ENCODE measurements around the gene NIPAL1.
"Not testable (repeated sequence)": the region's sequence is repeated elsewhere in the genome, so short reads cannot be mapped to it uniquely, and the experiment has no call there.

Gene NIPAL1

GRCh38 chr4:47974566-47974965 is 42.0 kb upstream of the NIPAL1 start:
- H4K8ac ChIP-seq (ENCODE audit: low read depth, low read length): no peak overlapping the region
- no peak overlapping the region for H2BK12ac ChIP-seq (ENCODE audit: low read length)
- no peak overlapping the region for H4K12ac ChIP-seq (ENCODE audit: low read depth, low read length)
- no peak overlapping the region for H3K4ac ChIP-seq (ENCODE audit: low read depth, low read length)
- H2BK5ac ChIP-seq (ENCODE audit: low read depth, low read length, poor library complexity): no peak overlapping the region
- H3K14ac ChIP-seq (ENCODE audit: low read length): no peak overlapping the region
- no peak overlapping the region for H3K4me3 ChIP-seq (ENCODE audit: low read depth, low read length)
- H2AFZ ChIP-seq (ENCODE audit: insufficient read depth, low read length, poor library complexity): no peak overlapping the region
- H3K27me3 ChIP-seq (ENCODE audit: insufficient read depth, low read length): no peaks in the 10 kb centered on the region
- H3K27ac ChIP-seq (ENCODE audit: low read depth, low read length): no peak overlapping the region
- no peaks in the 10 kb centered on the region for H3K36me3 ChIP-seq (ENCODE audit: control insufficient read depth in 1 of 2, insufficient read depth in 2 of 2, low read length in 2 of 2)
- no peaks in the 10 kb centered on the region for H3K4me1 ChIP-seq (ENCODE audit: control insufficient read depth in 1 of 2, insufficient read depth in 2 of 2, low read length in 2 of 2)
- H3K79me1 ChIP-seq (ENCODE audit: low read length): no peaks in the 10 kb centered on the region
- no peak for DNase-seq
- H2AK5ac ChIP-seq (ENCODE audit: low read length): no peak overlapping the region
- no CpG with 5 or more reads among the region's 3 CpGs for WGBS (ENCODE audit: extremely low coverage, insufficient coverage, insufficient read length)
- H3K4me2 ChIP-seq (ENCODE audit: low read length): no peak overlapping the region
- no peak overlapping the region for H3K9ac ChIP-seq (ENCODE audit: low read length)
- H4K91ac ChIP-seq (ENCODE audit: low read depth, low read length): no peak overlapping the region
- no peak overlapping the region for H3K23ac ChIP-seq (ENCODE audit: low read length)
- no peaks in the 10 kb centered on the region for H3K9me3 ChIP-seq (ENCODE audit: insufficient read depth, low read depth, low read length)
- H3K18ac ChIP-seq (ENCODE audit: low read length): no peak overlapping the region
- H2BK120ac ChIP-seq (ENCODE audit: insufficient read depth, low read length, poor library complexity): no peak overlapping the region
- H3K79me2 ChIP-seq (ENCODE audit: control insufficient read depth, insufficient read depth, low read length, poor library complexity): no peaks in the 10 kb centered on the region

- no peaks in the 10 kb centered on the region for H3K9me3 ChIP-seq (ENCODE audit: insufficient read depth, low read depth, low read length)
- no CpG with 5 or more reads among the region's 5 CpGs for WGBS (ENCODE audit: extremely low coverage, insufficient coverage, insufficient read length)
- H3K18ac ChIP-seq (ENCODE audit: low read length): no peak overlapping the region
Measured at GRCh38 chr4:47990145-47990544, 26.4 kb upstream of the NIPAL1 start.

GRCh38 chr4:47992475-47992874 is 24.1 kb upstream of the NIPAL1 start:
- not testable (repeated sequence) for H2AK5ac ChIP-seq (ENCODE audit: low read length); H3K18ac ChIP-seq (ENCODE audit: low read length)
- no CpG with 5 or more reads among the region's 1 CpG for WGBS (ENCODE audit: extremely low coverage, insufficient coverage, insufficient read length)

More at GRCh38 chr4:47990145-47990544, 26.4 kb upstream of the NIPAL1 start:
- H3K4me1 ChIP-seq (ENCODE audit: control insufficient read depth in 1 of 2, insufficient read depth in 2 of 2, low read length in 2 of 2): no peaks in the 10 kb centered on the region
- H3K79me2 ChIP-seq (ENCODE audit: control insufficient read depth, insufficient read depth, low read length, poor library complexity): no peaks in the 10 kb centered on the region
- no peak overlapping the region for H2BK5ac ChIP-seq (ENCODE audit: low read depth, low read length, poor library complexity)
- no peak overlapping the region for H3K9ac ChIP-seq (ENCODE audit: low read length)
- no peaks in the 10 kb centered on the region for H3K36me3 ChIP-seq (ENCODE audit: control insufficient read depth in 1 of 2, insufficient read depth in 2 of 2, low read length in 2 of 2)
- H3K4ac ChIP-seq (ENCODE audit: low read depth, low read length): no peak overlapping the region
- H4K12ac ChIP-seq (ENCODE audit: low read depth, low read length): no peak overlapping the region
- no peak overlapping the region for H3K4me2 ChIP-seq (ENCODE audit: low read length)
- no peak overlapping the region for H2AFZ ChIP-seq (ENCODE audit: insufficient read depth, low read length, poor library complexity)
- DNase-seq: no peak
- no peak overlapping the region for H4K91ac ChIP-seq (ENCODE audit: low read depth, low read length)
- H3K4me3 ChIP-seq (ENCODE audit: low read depth, low read length): no peak overlapping the region
- H3K27me3 ChIP-seq (ENCODE audit: insufficient read depth, low read length): no peaks in the 10 kb centered on the region
- no peak overlapping the region for H2BK120ac ChIP-seq (ENCODE audit: insufficient read depth, low read length, poor library complexity)
- no peak overlapping the region for H2BK12ac ChIP-seq (ENCODE audit: low read length)
- no peaks in the 10 kb centered on the region for H3K79me1 ChIP-seq (ENCODE audit: low read length)
- H4K8ac ChIP-seq (ENCODE audit: low read depth, low read length): no peak overlapping the region
- no peak overlapping the region for H3K14ac ChIP-seq (ENCODE audit: low read length)
- no peak overlapping the region for H2AK5ac ChIP-seq (ENCODE audit: low read length)
- H3K27ac ChIP-seq (ENCODE audit: low read depth, low read length): no peak overlapping the region
- no peak overlapping the region for H3K23ac ChIP-seq (ENCODE audit: low read length)

GRCh38 chr4:47996021-47996420 is 20.6 kb upstream of the NIPAL1 start:
- H2BK120ac ChIP-seq (ENCODE audit: insufficient read depth, low read length, poor library complexity): no peak overlapping the region
- no peaks in the 10 kb centered on the region for H3K79me1 ChIP-seq (ENCODE audit: low read length)
- H3K14ac ChIP-seq (ENCODE audit: low read length): no peak overlapping the region
- no peak overlapping the region for H3K18ac ChIP-seq (ENCODE audit: low read length)
- no peak overlapping the region for H4K12ac ChIP-seq (ENCODE audit: low read depth, low read length)
- no peak overlapping the region for H4K8ac ChIP-seq (ENCODE audit: low read depth, low read length)
- no peak overlapping the region for H2AFZ ChIP-seq (ENCODE audit: insufficient read depth, low read length, poor library complexity)
- no peaks in the 10 kb centered on the region for H3K4me1 ChIP-seq (ENCODE audit: control insufficient read depth in 1 of 2, insufficient read depth in 2 of 2, low read length in 2 of 2)
- no peaks in the 10 kb centered on the region for H3K36me3 ChIP-seq (ENCODE audit: control insufficient read depth in 1 of 2, insufficient read depth in 2 of 2, low read length in 2 of 2)
- no peaks in the 10 kb centered on the region for H3K79me2 ChIP-seq (ENCODE audit: control insufficient read depth, insufficient read depth, low read length, poor library complexity)
- no peak overlapping the region for H3K9ac ChIP-seq (ENCODE audit: low read length)
- H3K27ac ChIP-seq (ENCODE audit: low read depth, low read length): no peak overlapping the region
- DNase-seq: no peak
- no peaks in the 10 kb centered on the region for H3K27me3 ChIP-seq (ENCODE audit: insufficient read depth, low read length)
- no peak overlapping the region for H2BK12ac ChIP-seq (ENCODE audit: low read length)
- no peak overlapping the region for H3K4me2 ChIP-seq (ENCODE audit: low read length)
- no peaks in the 10 kb centered on the region for H3K9me3 ChIP-seq (ENCODE audit: insufficient read depth, low read depth, low read length)
- no peak overlapping the region for H3K4me3 ChIP-seq (ENCODE audit: low read depth, low read length)
- H3K23ac ChIP-seq (ENCODE audit: low read length): no peak overlapping the region
- no peak overlapping the region for H3K4ac ChIP-seq (ENCODE audit: low read depth, low read length)
- H2AK5ac ChIP-seq (ENCODE audit: low read length): no peak overlapping the region
- WGBS (ENCODE audit: extremely low coverage, insufficient coverage, insufficient read length): no CpG with 5 or more reads among the region's 1 CpG
- H4K91ac ChIP-seq (ENCODE audit: low read depth, low read length): no peak overlapping the region
- H2BK5ac ChIP-seq (ENCODE audit: low read depth, low read length, poor library complexity): no peak overlapping the region

More at GRCh38 chr4:47992475-47992874, 24.1 kb upstream of the NIPAL1 start:
- H3K23ac ChIP-seq (ENCODE audit: low read length); H3K4me2 ChIP-seq (ENCODE audit: low read length); H4K91ac ChIP-seq (ENCODE audit: low read depth, low read length); H3K9ac ChIP-seq (ENCODE audit: low read length); H3K4me1 ChIP-seq (ENCODE audit: control insufficient read depth in 1 of 2, insufficient read depth in 2 of 2, low read length in 2 of 2); H4K8ac ChIP-seq (ENCODE audit: low read depth, low read length); H3K4ac ChIP-seq (ENCODE audit: low read depth, low read length); H3K79me1 ChIP-seq (ENCODE audit: low read length); H3K4me3 ChIP-seq (ENCODE audit: low read depth, low read length); H4K12ac ChIP-seq (ENCODE audit: low read depth, low read length); H2AFZ ChIP-seq (ENCODE audit: insufficient read depth, low read length, poor library complexity); H3K14ac ChIP-seq (ENCODE audit: low read length); H3K79me2 ChIP-seq (ENCODE audit: control insufficient read depth, insufficient read depth, low read length, poor library complexity); H3K27ac ChIP-seq (ENCODE audit: low read depth, low read length); H2BK5ac ChIP-seq (ENCODE audit: low read depth, low read length, poor library complexity); DNase-seq; H2BK120ac ChIP-seq (ENCODE audit: insufficient read depth, low read length, poor library complexity); H3K36me3 ChIP-seq (ENCODE audit: control insufficient read depth in 1 of 2, insufficient read depth in 2 of 2, low read length in 2 of 2); H2BK12ac ChIP-seq (ENCODE audit: low read length); H3K9me3 ChIP-seq (ENCODE audit: insufficient read depth, low read depth, low read length); H3K27me3 ChIP-seq (ENCODE audit: insufficient read depth, low read length): not testable (repeated sequence)

Measured in trophoblast cell (in vitro differentiated cells and primary cell).